Measurements from ENCODE around the gene SOCS2. TPM values are rescaled to one million over a fixed set of nuclear protein-coding genes. Genes with fewer than 3 reads are reported as not detected.

Gene SOCS2
- total and polyA plus RNA-seq, 2 of the 8 experiments (the other 6 are each of a cell fraction or from before 2014, with no cell fraction given): 14.5 to 18.0 TPM

GRCh38 chr12:93539821-93540220 lies 32.7 kb upstream of the SOCS2 start:
- Histone ChIP-seq H3K23ac (ENCODE audit: insufficient read length) (no peak overlapping the region), H2BK20ac (ENCODE audit: low read length) (no peak overlapping the region), H2BK120ac (replicated peaks; ENCODE audit: low read depth, low read length) (no peak overlapping the region), H2AK5ac (ENCODE audit: low read depth, low read length) (no peak overlapping the region), H3K27me3 (replicated peaks in 1 of 4; ENCODE audit: control insufficient read depth in 3 of 4, extremely low read depth in 1 of 4, insufficient read depth in 3 of 4, low read length in 3 of 4) (no peaks in the 10 kb centered on the region), H4K91ac (replicated peaks; ENCODE audit: insufficient read length, low read length) (no peak overlapping the region), H4K8ac (ENCODE audit: extremely low read depth, insufficient read depth, low read length) (no peak overlapping the region), H2BK15ac (ENCODE audit: low read length) (no peak overlapping the region), H3K79me2 (ENCODE audit: control insufficient read depth in 1 of 2, insufficient read depth in 2 of 2, low read length in 2 of 2) (no peaks in the 10 kb centered on the region), H3K14ac (ENCODE audit: insufficient read length) (no peak overlapping the region), H3K18ac (ENCODE audit: extremely low read depth, low read length) (no peak overlapping the region), H3K23me2 (ENCODE audit: low read depth, low read length) (no peaks in the 10 kb centered on the region), H3K9me3 (ENCODE audit: insufficient read depth in 2 of 2, low read depth in 1 of 2, low read length in 1 of 2) (no peaks in the 10 kb centered on the region), H4K5ac (ENCODE audit: insufficient read length, low read depth, low read length) (no peak overlapping the region), H3K4me1 (replicated peaks in 1 of 4; ENCODE audit: control insufficient read depth in 3 of 4, insufficient read depth in 4 of 4, low read length in 3 of 4) (peaks cover 0 to 3% (median 0%) of the 10 kb centered on the region in 4 experiments; a peak in 1 of 7 replicates), H3K27ac (ENCODE audit: low read depth, low read length) (no peak overlapping the region), H4K20me1 (replicated peaks in 1 of 2; ENCODE audit: control insufficient read depth in 1 of 2, insufficient read depth in 2 of 2, low read length in 2 of 2) (no peaks in the 10 kb centered on the region), H2AFZ (ENCODE audit: low read length) (no peak overlapping the region), H3K4me3 (ENCODE audit: extremely low read depth in 1 of 4, insufficient read depth in 2 of 4, low read depth in 3 of 4, low read length in 4 of 4) (no peak overlapping the region), H2BK5ac (ENCODE audit: low read depth, low read length) (no peak overlapping the region), H3K4ac (replicated peaks; ENCODE audit: insufficient read length, low read depth, low read length) (no peak overlapping the region), H3K4me2 (ENCODE audit: insufficient read depth in 1 of 2, low read depth in 2 of 2, low read length in 2 of 2) (no peak overlapping the region), H3K56ac (replicated peaks; ENCODE audit: insufficient read length, low read depth, low read length) (no peak overlapping the region), H3K79me1 (ENCODE audit: low read depth, low read length) (no peaks in the 10 kb centered on the region), H2BK12ac (ENCODE audit: low read depth, low read length) (no peak overlapping the region), H3K9ac (replicated peaks in 1 of 4; ENCODE audit: extremely low read depth in 1 of 4, low read depth in 3 of 4, low read length in 3 of 4) (no peak overlapping the region), H3K36me3 (ENCODE audit: control insufficient read depth in 2 of 4, insufficient read depth in 4 of 4, low read length in 3 of 4) (no peaks in the 10 kb centered on the region)
- ChIA-PET POLR2A (ENCODE audit: partially characterized antibody) (no interaction called here), CTCF (ENCODE audit: partially characterized antibody) (interaction anchor here (0.7 to 2.2 kb wide), 6 partner anchors 16 to 562 kb away, joined by 3 to 7 read pairs (median 3); no protein-coding TSS in a partner anchor)
- no peak for DNase-seq (ENCODE audit: low read depth in 1 of 2, low spot score in 2 of 2)
- 90% methylated on average over 4 of the region's 4 CpGs; no CpG with 5 or more reads in 1 of the 2 experiments for WGBS, 2 experiments (ENCODE audit: extremely low coverage in 1 of 2, insufficient coverage in 1 of 2, insufficient read length in 1 of 2, insufficient replicate concordance in 2 of 2, low coverage in 1 of 2, low lambda C conversion rate in 2 of 2, missing lambda C conversion rate in 1 of 2)
- FAIRE-seq: no peak
- TF ChIP-seq EP300 (IDR thresholded peaks at IDR 0.05; ENCODE audit: borderline replicate concordance in 1 of 2, low read depth in 2 of 2, low read length in 2 of 2) (no peak), TAF1 (IDR thresholded peaks at IDR 0.05; ENCODE audit: low read depth, low read length) (no peak), MAX (IDR thresholded peaks at IDR 0.05) (no peak), SP4 (IDR thresholded peaks at IDR 0.05; ENCODE audit: low read length) (no peak), KDM4A (IDR thresholded peaks at IDR 0.05; ENCODE audit: low read depth, low read length, severe bottlenecking) (no peak), TEAD4 (IDR thresholded peaks at IDR 0.05; ENCODE audit: low read depth, low read length) (no peak), EGR1 (IDR thresholded peaks at IDR 0.05; ENCODE audit: borderline replicate concordance, low read depth, low read length) (no peak)
- TF ChIP-seq, protein P1, sequence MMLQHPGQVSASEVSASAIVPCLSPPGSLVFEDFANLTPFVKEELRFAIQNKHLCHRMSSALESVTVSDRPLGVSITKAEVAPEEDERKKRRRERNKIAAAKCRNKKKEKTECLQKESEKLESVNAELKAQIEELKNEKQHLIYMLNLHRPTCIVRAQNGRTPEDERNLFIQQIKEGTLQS (IDR thresholded peaks at IDR 0.05; ENCODE audit: insufficient read depth, low read depth, low read length): no peak
